ENCODE data around the gene GPRIN3. TPM values are rescaled to one million over a fixed set of nuclear protein-coding genes. Genes with fewer than 3 reads are reported as not detected.

Gene GPRIN3
- total RNA-seq, 2 donors from 2014 or later, result 2.1 to 2.3 TPM

DNA sequence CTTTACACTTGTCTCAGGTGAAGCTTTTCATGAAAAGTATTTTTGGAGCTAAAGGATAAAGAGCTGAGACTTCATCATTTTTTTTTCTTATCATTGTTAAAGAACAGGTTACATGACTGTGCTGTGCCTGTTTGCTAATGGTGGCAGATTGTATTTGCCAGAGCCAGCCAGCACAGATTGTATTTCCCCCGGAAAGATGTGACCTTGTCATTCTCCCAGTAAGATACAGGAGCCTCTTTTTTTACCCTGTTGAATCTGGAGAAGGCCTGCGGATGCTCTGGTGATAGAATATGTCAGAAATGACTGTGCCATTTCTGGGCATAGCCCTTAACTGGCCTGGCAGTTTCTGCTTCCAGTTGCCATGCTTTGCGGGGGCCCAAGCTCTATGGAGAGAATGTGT lies 91.9 kb downstream of the GPRIN3 start:
- Mint-ChIP-seq H3K27ac (no peak overlapping the region), H3K9me3 (no peaks in the 10 kb centered on the region)

DNA sequence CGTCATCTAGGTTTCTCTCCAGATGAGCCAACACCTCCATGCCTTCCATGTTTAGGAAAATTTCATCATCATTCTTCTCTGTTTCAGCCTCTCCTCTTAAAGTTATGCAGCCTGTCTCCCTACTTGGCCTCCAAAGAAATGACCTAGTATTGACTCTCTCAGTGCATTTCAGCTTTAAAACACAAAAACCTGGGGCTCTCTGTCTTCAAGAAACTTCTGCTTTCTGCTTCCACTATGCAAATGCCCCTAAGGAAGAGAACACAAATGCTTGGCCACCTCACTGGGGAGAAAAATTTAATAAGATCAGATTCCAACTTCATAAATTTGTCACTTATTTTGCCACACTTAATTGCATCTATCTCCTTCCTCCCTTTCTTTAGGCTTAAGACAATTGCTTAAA lies 93.3 kb downstream of the GPRIN3 start:
- Histone ChIP-seq H3K4me3 (ENCODE audit: low read length) (no peak overlapping the region), H3K4me1 (ENCODE audit: control insufficient read depth, insufficient read depth, low read length) (peaks cover 3% of the 10 kb centered on the region), H3K27ac (ENCODE audit: low read depth, low read length) (no peak overlapping the region), H3K36me3 (ENCODE audit: control insufficient read depth, insufficient read depth, low read length) (no peaks in the 10 kb centered on the region), H3K27me3 (ENCODE audit: control insufficient read depth, insufficient read depth, low read length, poor library complexity, severe bottlenecking) (no peaks in the 10 kb centered on the region), H3K9me3 (ENCODE audit: control insufficient read depth, low read length) (peaks cover 6% of the 10 kb centered on the region), H3K9ac (ENCODE audit: extremely low read depth, low read length, poor library complexity, severe bottlenecking) (no peak overlapping the region)
- 86% methylated on average over 1 of the region's 1 CpG; no CpG with 5 or more reads in 1 of the 2 experiments for WGBS, 2 experiments (ENCODE audit: insufficient coverage in 1 of 2, insufficient read length in 1 of 2)
- Mint-ChIP-seq H3K4me3 (no peak overlapping the region), H3K36me3 (ENCODE audit: low read depth) (no peaks in the 10 kb centered on the region), H3K9me3 (peaks cover 3% of the 10 kb centered on the region), H3K27me3 (ENCODE audit: insufficient read depth) (no peaks in the 10 kb centered on the region), H3K4me1 (peaks cover 6% of the 10 kb centered on the region), H3K27ac (no peak overlapping the region)
- no peak for DNase-seq
- TF ChIP-seq, protein P1, sequence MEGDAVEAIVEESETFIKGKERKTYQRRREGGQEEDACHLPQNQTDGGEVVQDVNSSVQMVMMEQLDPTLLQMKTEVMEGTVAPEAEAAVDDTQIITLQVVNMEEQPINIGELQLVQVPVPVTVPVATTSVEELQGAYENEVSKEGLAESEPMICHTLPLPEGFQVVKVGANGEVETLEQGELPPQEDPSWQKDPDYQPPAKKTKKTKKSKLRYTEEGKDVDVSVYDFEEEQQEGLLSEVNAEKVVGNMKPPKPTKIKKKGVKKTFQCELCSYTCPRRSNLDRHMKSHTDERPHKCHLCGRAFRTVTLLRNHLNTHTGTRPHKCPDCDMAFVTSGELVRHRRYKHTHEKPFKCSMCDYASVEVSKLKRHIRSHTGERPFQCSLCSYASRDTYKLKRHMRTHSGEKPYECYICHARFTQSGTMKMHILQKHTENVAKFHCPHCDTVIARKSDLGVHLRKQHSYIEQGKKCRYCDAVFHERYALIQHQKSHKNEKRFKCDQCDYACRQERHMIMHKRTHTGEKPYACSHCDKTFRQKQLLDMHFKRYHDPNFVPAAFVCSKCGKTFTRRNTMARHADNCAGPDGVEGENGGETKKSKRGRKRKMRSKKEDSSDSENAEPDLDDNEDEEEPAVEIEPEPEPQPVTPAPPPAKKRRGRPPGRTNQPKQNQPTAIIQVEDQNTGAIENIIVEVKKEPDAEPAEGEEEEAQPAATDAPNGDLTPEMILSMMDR (conservative IDR thresholded peaks at IDR 0.05), result no peak

More for the DNA sequence above, 91.9 kb downstream of the GPRIN3 start:
- H3K36me3 Mint-ChIP-seq (ENCODE audit: low read depth), result no peaks in the 10 kb centered on the region
- Histone ChIP-seq H3K9ac (ENCODE audit: extremely low read depth, low read length, poor library complexity, severe bottlenecking) (no peak overlapping the region), H3K9me3 (ENCODE audit: control insufficient read depth, low read length) (no peaks in the 10 kb centered on the region), H3K4me1 (ENCODE audit: control insufficient read depth, insufficient read depth, low read length) (peaks cover 11% of the 10 kb centered on the region), H3K4me3 (ENCODE audit: low read length) (no peak overlapping the region), H3K27ac (ENCODE audit: low read depth, low read length) (no peak overlapping the region), H3K27me3 (ENCODE audit: control insufficient read depth, insufficient read depth, low read length, poor library complexity, severe bottlenecking) (no peaks in the 10 kb centered on the region), H3K36me3 (ENCODE audit: control insufficient read depth, insufficient read depth, low read length) (no peaks in the 10 kb centered on the region)
- H3K4me3 Mint-ChIP-seq, result no peak overlapping the region
- no peaks in the 10 kb centered on the region for H3K27me3 Mint-ChIP-seq (ENCODE audit: insufficient read depth)
- no peak for DNase-seq
- 94 to 100% methylated on average over 1 to 3 of the region's 3 CpGs for WGBS, 2 experiments (ENCODE audit: insufficient coverage in 1 of 2, insufficient read length in 1 of 2)
- H3K4me1 Mint-ChIP-seq, result peaks cover 17% of the 10 kb centered on the region
- TF ChIP-seq, protein P1 (conservative IDR thresholded peaks at IDR 0.05), result no peak

DNA sequence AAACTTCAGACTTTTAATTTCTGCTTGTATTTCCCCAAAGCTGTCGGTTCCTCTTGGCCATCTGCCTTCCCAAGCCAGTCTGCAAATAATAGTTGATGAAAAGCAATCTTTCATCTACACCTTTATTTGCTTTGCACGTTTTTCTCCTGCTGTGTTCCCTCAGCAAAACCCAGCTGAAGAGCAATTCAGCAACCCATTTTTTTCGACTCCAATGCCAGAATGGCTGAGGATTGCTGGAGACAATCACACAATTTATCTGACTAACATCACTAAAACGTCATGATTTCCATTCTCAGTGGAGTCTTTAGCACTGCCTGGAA lies 94.3 kb downstream of the GPRIN3 start:
- TF ChIP-seq, protein P1 (conservative IDR thresholded peaks at IDR 0.05), result no peak
- Histone ChIP-seq H3K27ac (ENCODE audit: low read depth, low read length) (no peak overlapping the region), H3K27me3 (ENCODE audit: control insufficient read depth, insufficient read depth, low read length, poor library complexity, severe bottlenecking) (no peaks in the 10 kb centered on the region), H3K9me3 (ENCODE audit: control insufficient read depth, low read length) (peaks cover 12% of the 10 kb centered on the region), H3K4me1 (ENCODE audit: control insufficient read depth, insufficient read depth, low read length) (peaks cover 3% of the 10 kb centered on the region), H3K9ac (ENCODE audit: extremely low read depth, low read length, poor library complexity, severe bottlenecking) (no peak overlapping the region), H3K4me3 (ENCODE audit: low read length) (no peak overlapping the region), H3K36me3 (ENCODE audit: control insufficient read depth, insufficient read depth, low read length) (no peaks in the 10 kb centered on the region)
- no peak for DNase-seq
- H3K27me3 Mint-ChIP-seq (ENCODE audit: insufficient read depth), result no peaks in the 10 kb centered on the region
- peaks cover 9% of the 10 kb centered on the region for H3K9me3 Mint-ChIP-seq
- no peak overlapping the region for H3K27ac Mint-ChIP-seq
- 85% methylated on average over 4 of the region's 4 CpGs for WGBS, 2 experiments (ENCODE audit: insufficient coverage in 1 of 2, insufficient read length in 1 of 2)
- H3K36me3 Mint-ChIP-seq (ENCODE audit: low read depth), result no peaks in the 10 kb centered on the region
- no peak overlapping the region for H3K4me3 Mint-ChIP-seq
- peaks cover 6% of the 10 kb centered on the region for H3K4me1 Mint-ChIP-seq
